HG03469 (cell line): ENCODE data around the gene CD164.

Source experiments
- ATAC-seq: cut with Tn5 transposase; IDR thresholded peaks from one replicate; pipeline ENCODE4 v1.9.1; 2021; ENCODE audit warnings: mild to moderate bottlenecking, moderate library complexity, moderate number of reproducible peaks; ENCODE audit not compliant: unreplicated experiment

Gene CD164

GRCh38 chr6:109381747-109382575 lies at the start of gene CD164:
TSS of gene CD164 (minus strand) at chr6:109382467. CDS start at chr6:109382378, 89 bp downstream.
- ATAC-seq: peak; percentile 26

DNA sequence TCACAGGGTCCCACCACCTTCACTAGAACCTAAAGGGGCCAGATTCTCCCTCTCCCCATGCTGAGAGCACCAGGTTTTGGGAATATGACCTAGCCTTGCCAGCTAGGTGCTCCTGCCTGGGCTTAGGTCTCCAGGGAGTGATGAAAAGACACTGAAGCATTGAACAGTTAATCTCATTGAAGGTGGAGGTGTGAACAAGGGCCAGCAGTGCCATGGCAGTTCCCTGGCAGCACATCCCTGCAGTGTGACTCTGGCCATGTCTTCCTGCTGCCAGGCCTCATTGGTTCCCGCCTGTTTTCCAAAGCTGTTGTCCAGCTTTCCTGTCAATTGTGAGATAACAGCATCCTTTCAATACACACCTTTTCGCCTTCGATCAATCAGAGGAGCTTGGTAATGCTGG lies 47.2 kb upstream of the CD164 start:
- no peak for ATAC-seq

DNA sequence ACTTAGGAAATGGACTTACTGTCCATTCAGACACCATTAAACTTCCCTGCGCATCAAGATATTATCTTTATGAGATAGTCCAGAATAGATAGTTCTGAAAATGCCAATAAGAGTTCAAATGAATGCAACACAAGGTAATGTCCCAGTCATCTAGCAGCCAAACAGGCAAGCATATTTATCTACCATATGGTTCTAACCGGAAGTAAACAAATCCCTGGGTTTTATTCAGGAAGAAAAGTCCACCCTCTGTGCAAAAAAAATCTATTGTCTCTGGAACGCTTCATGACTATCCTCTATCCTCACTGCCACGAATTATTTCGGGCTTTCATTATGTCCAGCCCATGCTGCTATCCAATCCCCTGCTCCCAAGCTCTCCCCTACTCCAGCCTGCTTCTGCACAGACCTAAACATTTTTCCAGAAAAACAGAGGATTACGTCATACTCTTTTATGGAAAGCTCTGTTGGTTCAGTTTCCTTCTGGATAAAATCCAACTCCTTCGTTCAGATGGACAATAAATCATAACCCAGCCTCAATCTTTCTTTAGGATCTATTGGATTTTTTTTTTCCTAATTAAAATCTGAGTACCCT lies 46.7 kb upstream of the CD164 start:
- no peak for ATAC-seq

- no peak for ATAC-seq
Observed at GRCh38 chr6:109424946-109425345, 42.7 kb upstream of the CD164 start.

- no peak for ATAC-seq
Observed at GRCh38 chr6:109421184-109421583, 38.9 kb upstream of the CD164 start.

DNA sequence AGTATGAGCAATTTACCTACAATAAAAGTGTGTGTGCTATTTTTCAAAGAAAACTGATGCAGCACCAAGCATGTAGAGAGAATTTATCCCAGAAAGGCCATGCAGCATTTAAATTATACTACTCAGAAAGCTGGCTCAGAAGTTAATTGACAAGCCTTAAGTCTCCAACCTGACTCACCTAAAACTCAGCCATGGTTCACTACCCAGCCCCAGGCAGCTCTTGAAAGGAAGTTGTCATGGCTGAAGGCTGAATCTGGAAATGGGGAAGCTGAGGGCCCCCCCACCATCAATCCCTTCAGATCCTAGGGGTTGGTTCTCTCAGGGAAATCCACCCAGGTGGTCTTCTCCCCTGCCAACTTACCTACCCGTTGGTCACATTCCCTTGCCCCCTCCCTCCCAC lies 38.5 kb upstream of the CD164 start:
- ATAC-seq: no peak

DNA sequence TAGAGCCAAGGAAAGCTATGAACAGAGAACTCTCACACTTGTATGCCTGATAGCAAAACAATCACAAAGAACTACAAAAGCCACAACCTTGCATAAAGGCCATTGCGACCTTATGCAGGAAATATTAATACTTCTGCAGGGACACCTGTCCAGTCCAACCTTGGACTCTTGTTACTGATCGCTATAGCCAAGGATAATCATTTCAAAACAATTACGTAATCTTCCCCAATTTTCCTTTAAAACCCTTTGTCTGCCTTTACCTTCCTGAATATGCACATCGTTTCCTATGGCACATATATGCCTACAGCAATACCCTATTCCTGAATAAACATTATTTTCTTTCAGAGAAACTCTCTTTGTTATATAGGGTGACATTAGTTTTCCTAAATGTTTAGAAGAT lies 35.4 kb upstream of the CD164 start:
- ATAC-seq: no peak

DNA sequence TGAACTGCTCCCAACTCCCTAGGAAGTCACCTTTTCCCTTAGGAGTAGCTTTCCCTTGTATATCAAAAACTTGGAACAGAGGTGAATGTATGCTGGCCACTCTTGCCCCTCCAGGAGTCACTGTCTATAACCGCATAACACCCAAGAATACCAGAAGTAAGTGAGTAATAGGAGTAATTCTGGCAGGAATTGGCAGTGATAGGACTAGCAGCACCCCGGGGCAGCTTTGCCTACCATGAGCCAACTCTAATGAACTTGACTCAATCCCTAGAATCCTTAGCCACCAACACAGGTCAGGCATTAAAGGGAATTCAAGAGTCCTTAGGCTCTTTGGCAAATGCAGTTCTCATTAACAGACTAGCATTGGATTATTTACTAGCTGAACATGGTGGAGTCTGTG lies 28.8 kb upstream of the CD164 start:
- no peak for ATAC-seq

- no peak for ATAC-seq
Observed at GRCh38 chr6:109406196-109406595, 23.9 kb upstream of the CD164 start.

DNA sequence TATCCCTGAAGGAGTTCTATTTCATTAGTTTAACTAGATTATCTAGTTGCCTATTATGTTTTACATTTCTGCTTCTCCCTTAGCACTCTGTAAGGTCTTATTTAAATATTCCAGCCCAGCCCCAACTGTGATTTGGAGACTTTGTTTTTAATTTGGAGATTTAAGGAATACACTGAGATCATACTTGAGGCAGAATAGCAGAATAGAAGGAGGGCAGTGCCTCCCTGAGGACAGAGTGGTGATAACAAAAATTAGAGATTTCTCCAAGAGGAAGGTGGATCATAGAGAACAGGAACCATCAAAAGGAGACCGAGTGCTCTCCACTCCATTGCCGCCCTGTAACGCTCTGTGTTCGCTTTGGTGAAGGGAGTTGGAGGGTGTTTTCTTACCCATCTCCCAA lies 14.8 kb upstream of the CD164 start:
- ATAC-seq: no peak

DNA sequence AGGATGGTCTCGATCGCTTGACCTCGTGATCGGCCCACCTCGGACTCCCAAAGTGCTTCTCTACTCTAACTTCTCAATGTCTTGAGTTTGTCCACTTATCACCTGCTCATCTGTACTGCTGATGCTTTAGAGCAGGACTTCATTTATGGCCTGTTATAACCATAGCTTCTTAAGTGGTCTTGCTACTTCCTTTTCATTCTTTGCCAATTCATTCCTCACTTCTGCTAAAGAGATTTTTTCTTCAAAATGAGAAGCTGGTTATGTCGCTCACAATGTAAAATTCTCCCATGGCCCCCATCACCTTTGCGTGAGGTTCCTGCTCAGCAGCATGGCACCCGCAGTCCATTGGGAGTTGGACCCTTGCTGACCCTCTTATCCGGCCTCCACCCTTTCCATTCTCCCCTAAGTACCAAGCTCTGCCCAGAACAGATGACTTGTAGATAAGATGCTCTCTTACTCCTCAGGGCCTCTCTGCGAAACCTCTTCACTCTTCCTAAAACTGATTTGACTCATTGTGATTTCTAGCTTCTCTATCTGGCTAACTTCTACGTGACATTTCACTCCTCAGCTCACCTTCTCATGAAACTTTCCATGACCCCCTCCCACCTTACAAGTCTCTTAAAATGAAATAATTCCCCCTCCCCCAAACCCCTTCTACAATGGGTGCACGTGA lies 13.9 kb upstream of the CD164 start:
- ATAC-seq: no peak

GRCh38 chr6:109393886-109394281 lies 11.6 kb upstream of the CD164 start:
- no peak for ATAC-seq

DNA sequence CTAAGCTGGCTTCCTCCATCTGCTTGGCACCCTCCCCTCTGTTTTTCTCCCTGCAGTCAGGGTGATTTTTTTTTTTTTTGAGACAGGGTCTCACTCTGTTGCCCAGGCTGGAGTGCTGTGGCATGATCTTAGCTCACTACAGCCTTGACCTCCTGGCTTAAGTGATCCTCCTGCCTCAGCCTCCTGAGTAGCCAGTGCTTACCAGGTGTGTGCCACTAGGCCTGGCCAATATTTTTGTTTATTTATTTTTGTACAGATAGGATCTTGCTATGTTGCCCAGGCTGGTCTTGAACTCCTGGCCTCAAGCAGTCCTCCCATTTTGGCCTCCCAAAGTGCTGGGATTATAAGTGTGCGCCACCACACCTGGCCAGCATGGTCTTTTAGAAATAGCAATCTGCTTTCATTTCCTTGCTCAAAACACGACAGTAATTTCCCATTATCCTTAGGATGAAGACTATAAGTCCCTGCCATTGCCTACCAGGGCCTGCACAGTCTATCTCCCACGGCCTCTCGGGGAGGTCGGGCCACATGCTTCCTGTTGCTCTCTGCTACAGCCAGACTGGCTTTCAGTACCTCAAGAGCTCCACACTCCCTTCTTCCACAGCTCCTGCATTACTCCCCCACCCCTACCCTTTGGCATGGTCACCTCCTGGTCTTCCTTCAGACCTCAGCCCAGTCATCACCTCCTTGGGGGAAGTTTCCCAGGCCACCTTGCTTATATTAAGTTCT lies 11.1 kb upstream of the CD164 start:
- ATAC-seq: no peak

DNA sequence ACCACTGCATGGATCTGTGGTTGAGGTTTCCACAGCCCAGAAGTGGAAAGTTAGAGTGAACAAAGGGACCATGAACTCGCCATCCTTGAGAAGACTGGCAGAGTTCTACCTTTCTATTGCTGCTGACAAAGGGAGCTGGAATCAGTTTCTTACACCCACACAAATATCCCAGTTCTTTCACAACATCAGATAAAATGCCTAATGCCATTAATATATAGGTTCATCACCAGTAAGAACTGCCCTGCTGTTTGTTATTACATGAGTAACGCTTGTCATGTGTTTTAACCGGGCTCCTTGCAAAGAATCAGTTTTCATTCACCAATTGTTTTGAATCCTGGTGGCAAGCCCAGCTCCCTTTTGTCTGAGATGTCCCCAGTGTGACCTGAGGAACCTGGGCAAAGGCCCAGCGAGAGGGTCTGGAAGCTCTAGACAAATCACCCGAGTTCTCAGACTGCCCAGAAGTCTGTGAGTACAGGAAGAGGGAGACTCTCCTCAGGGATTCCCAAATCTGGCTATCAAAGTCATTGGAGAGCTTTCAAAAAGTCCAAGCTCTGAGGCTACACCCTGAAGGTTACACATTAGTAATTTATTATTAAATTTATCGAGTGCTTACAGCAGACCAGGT lies 7.5 kb upstream of the CD164 start:
- no peak for ATAC-seq

DNA sequence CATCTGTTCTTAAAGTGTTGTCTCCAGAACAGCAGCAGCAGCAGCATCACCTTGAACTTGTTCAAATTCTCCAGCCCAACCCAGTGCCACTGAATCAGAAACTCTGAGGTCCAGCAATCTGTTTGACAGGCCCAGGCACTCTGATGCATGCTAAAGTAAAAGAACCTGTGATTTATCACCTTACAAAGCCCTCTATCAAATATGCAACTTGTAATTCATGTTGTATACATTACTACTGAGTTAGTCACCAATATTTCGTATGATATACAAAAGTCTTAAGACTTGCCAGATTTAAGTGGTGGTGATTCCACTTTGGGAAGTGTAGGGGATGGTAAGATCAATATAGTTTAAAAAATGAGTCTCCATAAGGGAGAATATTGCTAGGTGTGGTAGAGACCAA lies 6.0 kb upstream of the CD164 start:
- ATAC-seq: no peak

- no peak for ATAC-seq
Observed at GRCh38 chr6:109383438-109383940, 1.2 kb upstream of the CD164 start.

GRCh38 chr6:109382576-109383437 lies 540 bp upstream of the CD164 start:
- peak; percentile 45 for ATAC-seq

DNA sequence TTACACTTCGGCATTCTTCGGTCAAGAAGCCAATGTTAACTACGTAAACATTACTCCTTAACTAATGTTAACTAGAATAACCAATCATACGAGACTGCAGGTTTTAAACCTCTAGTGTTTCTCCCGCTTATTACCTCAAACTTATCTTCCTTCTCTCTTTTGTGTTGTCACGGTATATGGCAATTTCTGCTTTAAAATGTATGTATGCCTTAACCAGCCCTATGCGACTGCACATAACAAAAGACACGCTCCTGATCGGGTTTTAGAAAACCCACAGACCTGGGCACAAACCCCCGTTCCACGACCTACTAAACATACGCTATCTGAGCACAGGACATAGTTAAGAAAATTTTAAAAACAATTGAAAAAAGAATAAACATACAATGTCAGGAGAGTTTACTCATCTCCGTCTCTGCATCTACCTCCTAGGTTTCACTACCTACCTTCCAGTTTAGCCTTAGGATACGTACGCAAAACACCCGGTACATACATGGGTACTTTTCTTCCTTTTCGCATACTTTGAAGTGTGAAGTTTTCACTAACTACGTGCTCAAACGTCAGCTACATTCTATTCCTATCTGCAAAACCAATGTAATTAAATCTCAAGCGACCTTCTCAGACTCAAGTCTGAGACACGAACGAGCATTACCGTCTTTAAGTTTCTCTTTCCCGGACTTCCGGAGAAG lies 1.1 kb downstream of the CD164 start:
- ATAC-seq: no peak

DNA sequence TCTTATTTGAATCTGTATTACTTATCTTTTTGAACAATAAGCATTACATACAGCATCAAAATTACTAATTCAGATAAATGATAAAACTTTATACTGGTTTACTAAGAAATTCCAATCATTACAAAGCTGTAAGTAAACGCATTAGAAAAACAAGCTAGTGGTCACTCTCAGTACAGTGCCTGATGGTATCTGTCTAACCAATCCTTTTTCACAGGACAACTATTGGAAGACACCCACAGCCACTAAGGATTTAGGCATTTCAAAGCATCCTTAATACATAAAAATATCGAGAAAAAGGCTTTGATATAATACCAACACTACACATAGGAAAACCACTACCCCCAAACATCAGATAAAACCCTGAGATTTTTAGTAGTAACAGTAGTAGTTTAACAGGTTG lies 2.6 kb downstream of the CD164 start:
- no peak for ATAC-seq
